Measurements from ENCODE around the gene SFMBT2.

Gene SFMBT2

GRCh38 chr10:7374795-7375194, 36.0 kb downstream of the SFMBT2 start:
- H3K4me1 Mint-ChIP-seq (ENCODE audit: low read depth), result peaks cover 15% of the 10 kb centered on the region

DNA sequence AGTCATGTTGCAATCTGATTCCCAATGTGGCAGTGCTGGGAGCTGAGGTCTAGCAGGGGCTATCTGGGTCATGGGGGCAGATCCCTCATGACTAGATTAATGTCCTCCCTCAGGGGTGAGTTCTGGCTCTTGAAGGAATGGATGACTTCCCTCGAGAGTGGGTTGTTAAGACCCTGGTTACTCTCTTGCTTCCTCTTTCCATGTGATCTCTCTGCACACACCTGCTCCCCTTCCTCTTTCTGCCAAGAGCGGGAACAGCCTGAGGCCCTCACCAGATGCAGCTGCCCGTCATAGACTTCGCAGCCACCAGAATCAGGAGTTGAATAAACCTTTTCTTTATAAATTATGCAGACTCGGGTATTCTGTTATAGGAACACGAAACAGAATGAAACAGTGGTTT, 37.8 kb downstream of the SFMBT2 start:
- Mint-ChIP-seq H3K36me3 (ENCODE audit: low read depth) (peaks cover 73% of the 10 kb centered on the region), H3K27me3 (no peaks in the 10 kb centered on the region), H3K9me3 (no peaks in the 10 kb centered on the region), H3K27ac (peak overlapping the region; percentile 41), H3K4me1 (ENCODE audit: low read depth) (peaks cover 3% of the 10 kb centered on the region), H3K4me3 (no peak overlapping the region)

More at GRCh38 chr10:7374795-7375194, 36.0 kb downstream of the SFMBT2 start:
- Mint-ChIP-seq H3K27me3 (no peaks in the 10 kb centered on the region), H3K9me3 (peaks cover 4% of the 10 kb centered on the region), H3K4me3 (no peak overlapping the region), H3K27ac (no peak overlapping the region), H3K36me3 (ENCODE audit: low read depth) (peaks cover 72% of the 10 kb centered on the region)

DNA sequence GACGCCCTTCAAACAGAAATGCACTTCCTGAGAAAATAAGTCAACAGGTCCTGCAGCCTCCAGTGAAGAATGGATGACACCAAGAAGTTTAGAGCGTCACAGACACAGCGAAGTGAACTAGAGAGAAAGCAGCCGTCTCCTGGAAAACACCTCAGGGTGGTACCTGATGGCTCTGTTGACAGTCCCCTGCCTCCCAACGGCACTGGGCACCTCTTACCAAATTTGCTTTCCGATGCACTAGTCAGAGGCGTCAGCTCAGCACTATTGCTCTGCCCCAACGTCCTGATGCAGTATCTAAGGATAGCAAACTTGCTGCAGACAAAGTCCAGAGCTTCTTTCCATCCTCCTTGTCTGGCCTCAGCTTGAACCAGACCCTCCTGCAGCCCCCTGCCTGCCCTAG, 38.3 kb downstream of the SFMBT2 start:
- no peak overlapping the region for H3K27ac Mint-ChIP-seq
- peaks cover 71% of the 10 kb centered on the region for H3K36me3 Mint-ChIP-seq (ENCODE audit: low read depth)
- no peaks in the 10 kb centered on the region for H3K9me3 Mint-ChIP-seq

GRCh38 chr10:7370511-7370910, 40.3 kb downstream of the SFMBT2 start:
- peaks cover 71% of the 10 kb centered on the region for H3K36me3 Mint-ChIP-seq (ENCODE audit: low read depth)
- H3K4me1 Mint-ChIP-seq (ENCODE audit: low read depth), result peaks cover 4% of the 10 kb centered on the region
- H3K4me3 Mint-ChIP-seq, result no peak overlapping the region
- H3K27ac Mint-ChIP-seq, result no peak overlapping the region
- no peaks in the 10 kb centered on the region for H3K9me3 Mint-ChIP-seq
- H3K27me3 Mint-ChIP-seq, result no peaks in the 10 kb centered on the region

More for the DNA sequence above, 38.3 kb downstream of the SFMBT2 start:
- H3K27me3 Mint-ChIP-seq, result no peaks in the 10 kb centered on the region
- peaks cover 3% of the 10 kb centered on the region for H3K4me1 Mint-ChIP-seq (ENCODE audit: low read depth)
- no peak overlapping the region for H3K4me3 Mint-ChIP-seq

DNA sequence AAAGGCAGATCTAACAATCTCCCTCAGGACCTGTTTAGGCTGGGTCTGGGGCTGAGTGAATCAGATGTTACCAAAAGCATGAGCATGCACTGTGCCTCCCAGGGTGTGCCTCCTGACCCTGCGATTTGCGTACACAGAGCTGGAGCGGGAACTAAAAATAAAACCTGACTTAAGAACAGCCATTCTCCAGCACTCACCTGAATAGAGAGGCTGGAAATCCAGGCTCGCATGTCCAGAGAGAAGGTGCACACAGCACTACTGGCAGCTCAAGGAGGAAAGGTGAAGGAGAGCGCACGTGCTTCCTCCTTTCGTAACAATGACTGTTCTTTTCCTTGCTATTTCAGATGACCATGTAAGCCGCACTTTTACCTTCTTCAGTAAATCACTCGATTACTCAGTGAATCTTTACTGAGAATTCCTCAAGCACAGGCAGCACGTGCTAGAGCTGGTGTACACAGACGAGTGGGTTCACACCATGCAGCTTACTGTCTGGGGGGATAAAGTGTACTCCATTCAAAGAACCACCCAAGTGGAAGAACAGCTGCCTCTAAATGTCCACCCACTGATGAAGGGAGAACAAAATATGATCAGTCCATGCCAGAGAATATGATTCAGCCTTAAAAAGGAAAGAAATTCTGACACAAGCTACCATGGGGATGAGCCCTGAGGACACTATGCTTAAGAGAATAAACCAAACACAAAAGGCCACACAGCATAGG, 45.6 kb downstream of the SFMBT2 start:
- H3K4me1 Mint-ChIP-seq (ENCODE audit: low read depth), result peaks cover 23% of the 10 kb centered on the region
- H3K36me3 Mint-ChIP-seq (ENCODE audit: low read depth), result peaks cover 84% of the 10 kb centered on the region
- no peak overlapping the region for H3K4me3 Mint-ChIP-seq
- peaks cover 11% of the 10 kb centered on the region for H3K9me3 Mint-ChIP-seq
- H3K27me3 Mint-ChIP-seq, result no peaks in the 10 kb centered on the region
- H3K27ac Mint-ChIP-seq, result peak overlapping the region; percentile 51

GRCh38 chr10:7364474-7364873, 46.4 kb downstream of the SFMBT2 start:
- Mint-ChIP-seq H3K36me3 (ENCODE audit: low read depth) (peaks cover 84% of the 10 kb centered on the region), H3K27me3 (no peaks in the 10 kb centered on the region), H3K4me1 (ENCODE audit: low read depth) (peaks cover 26% of the 10 kb centered on the region), H3K4me3 (no peak overlapping the region), H3K27ac (peak overlapping the region; percentile 51), H3K9me3 (peaks cover 11% of the 10 kb centered on the region)

DNA sequence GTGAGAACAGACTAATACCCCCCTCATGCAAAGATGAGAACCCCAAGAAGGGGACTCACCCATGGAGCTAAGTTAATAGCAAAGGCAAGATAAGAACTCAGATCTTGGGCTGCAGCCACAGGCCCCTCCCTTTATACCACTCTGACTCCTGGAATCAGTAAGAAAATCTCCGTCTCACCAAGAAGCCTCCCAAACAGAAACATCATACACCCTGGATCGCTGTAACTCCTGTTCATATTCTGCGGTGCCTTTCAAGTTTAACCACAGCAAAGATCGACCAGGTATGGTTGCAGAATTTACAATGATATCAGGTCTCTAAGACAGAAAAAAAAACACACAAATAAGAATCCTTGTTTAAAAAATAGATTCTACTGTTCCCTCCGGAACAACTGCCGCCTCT, 47.1 kb downstream of the SFMBT2 start:
- no peak overlapping the region for H3K4me3 Mint-ChIP-seq
- H3K9me3 Mint-ChIP-seq, result peaks cover 15% of the 10 kb centered on the region
- H3K36me3 Mint-ChIP-seq (ENCODE audit: low read depth), result peaks cover 88% of the 10 kb centered on the region
- H3K27me3 Mint-ChIP-seq, result no peaks in the 10 kb centered on the region
- H3K4me1 Mint-ChIP-seq (ENCODE audit: low read depth), result peaks cover 26% of the 10 kb centered on the region
- peak overlapping the region; percentile 70 for H3K27ac Mint-ChIP-seq

- no peak overlapping the region for H3K27ac Mint-ChIP-seq
- no peaks in the 10 kb centered on the region for H3K27me3 Mint-ChIP-seq
- peaks cover 26% of the 10 kb centered on the region for H3K4me1 Mint-ChIP-seq (ENCODE audit: low read depth)
- H3K4me3 Mint-ChIP-seq, result no peak overlapping the region
- peaks cover 18% of the 10 kb centered on the region for H3K9me3 Mint-ChIP-seq
- peaks cover 88% of the 10 kb centered on the region for H3K36me3 Mint-ChIP-seq (ENCODE audit: low read depth)
Observed at GRCh38 chr10:7362471-7362870, 48.4 kb downstream of the SFMBT2 start.

DNA sequence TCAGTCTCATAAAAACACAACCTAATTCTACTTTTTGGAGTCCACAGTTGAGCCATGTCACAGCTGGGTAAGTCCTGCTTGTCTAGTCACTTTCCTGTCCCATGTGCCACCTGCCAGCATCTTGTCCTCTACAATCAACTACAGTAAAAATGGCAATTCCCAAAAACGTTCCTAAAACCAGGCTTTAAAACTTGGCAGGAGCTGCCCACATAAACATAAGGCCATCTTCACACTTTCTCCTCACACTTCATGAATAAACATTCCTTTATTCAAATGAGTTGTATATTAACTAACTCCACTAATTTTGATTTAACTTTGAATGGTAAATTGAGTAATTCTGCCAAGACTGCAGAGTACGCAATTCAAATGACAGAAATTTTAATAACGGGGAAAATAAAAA, 49.5 kb downstream of the SFMBT2 start:
- Mint-ChIP-seq H3K4me1 (ENCODE audit: low read depth) (peaks cover 32% of the 10 kb centered on the region), H3K36me3 (ENCODE audit: low read depth) (peaks cover 90% of the 10 kb centered on the region), H3K27me3 (no peaks in the 10 kb centered on the region), H3K4me3 (no peak overlapping the region), H3K9me3 (peaks cover 18% of the 10 kb centered on the region), H3K27ac (no peak overlapping the region)

DNA sequence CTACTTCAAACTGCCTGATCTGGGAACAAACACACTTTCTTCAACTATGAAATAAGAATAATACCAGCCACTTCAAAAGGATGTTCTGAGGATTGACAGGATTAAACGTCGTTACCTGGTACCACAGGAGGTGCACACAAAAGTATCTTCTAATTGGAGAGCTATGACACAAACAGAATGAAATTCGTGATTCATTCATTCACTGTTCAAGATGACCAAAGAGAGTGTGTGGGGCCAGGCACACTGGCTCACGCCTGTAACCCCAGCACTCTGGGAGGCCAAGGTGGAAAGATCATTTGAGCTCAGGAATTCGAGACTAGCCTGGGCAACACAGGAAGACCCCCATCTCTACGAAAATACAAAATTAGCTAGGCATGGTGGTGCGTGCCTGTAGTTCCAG, 50.9 kb downstream of the SFMBT2 start:
- H3K27ac Mint-ChIP-seq, result no peak overlapping the region
- H3K4me3 Mint-ChIP-seq, result no peak overlapping the region
- peaks cover 85% of the 10 kb centered on the region for H3K36me3 Mint-ChIP-seq (ENCODE audit: low read depth)
- H3K27me3 Mint-ChIP-seq, result no peaks in the 10 kb centered on the region
- peaks cover 18% of the 10 kb centered on the region for H3K9me3 Mint-ChIP-seq
- H3K4me1 Mint-ChIP-seq (ENCODE audit: low read depth), result peaks cover 28% of the 10 kb centered on the region

GRCh38 chr10:7359356-7359755, 51.5 kb downstream of the SFMBT2 start:
- H3K4me3 Mint-ChIP-seq, result no peak overlapping the region
- no peaks in the 10 kb centered on the region for H3K27me3 Mint-ChIP-seq
- peaks cover 18% of the 10 kb centered on the region for H3K9me3 Mint-ChIP-seq
- peaks cover 81% of the 10 kb centered on the region for H3K36me3 Mint-ChIP-seq (ENCODE audit: low read depth)
- H3K27ac Mint-ChIP-seq, result no peak overlapping the region
- H3K4me1 Mint-ChIP-seq (ENCODE audit: low read depth), result peaks cover 28% of the 10 kb centered on the region

GRCh38 chr10:7357193-7357592, 53.6 kb downstream of the SFMBT2 start:
- peaks cover 32% of the 10 kb centered on the region for H3K4me1 Mint-ChIP-seq (ENCODE audit: low read depth)
- no peak overlapping the region for H3K4me3 Mint-ChIP-seq
- no peak overlapping the region for H3K27ac Mint-ChIP-seq
- peaks cover 6% of the 10 kb centered on the region for H3K9me3 Mint-ChIP-seq
- H3K27me3 Mint-ChIP-seq, result no peaks in the 10 kb centered on the region
- H3K36me3 Mint-ChIP-seq (ENCODE audit: low read depth), result peaks cover 75% of the 10 kb centered on the region

DNA sequence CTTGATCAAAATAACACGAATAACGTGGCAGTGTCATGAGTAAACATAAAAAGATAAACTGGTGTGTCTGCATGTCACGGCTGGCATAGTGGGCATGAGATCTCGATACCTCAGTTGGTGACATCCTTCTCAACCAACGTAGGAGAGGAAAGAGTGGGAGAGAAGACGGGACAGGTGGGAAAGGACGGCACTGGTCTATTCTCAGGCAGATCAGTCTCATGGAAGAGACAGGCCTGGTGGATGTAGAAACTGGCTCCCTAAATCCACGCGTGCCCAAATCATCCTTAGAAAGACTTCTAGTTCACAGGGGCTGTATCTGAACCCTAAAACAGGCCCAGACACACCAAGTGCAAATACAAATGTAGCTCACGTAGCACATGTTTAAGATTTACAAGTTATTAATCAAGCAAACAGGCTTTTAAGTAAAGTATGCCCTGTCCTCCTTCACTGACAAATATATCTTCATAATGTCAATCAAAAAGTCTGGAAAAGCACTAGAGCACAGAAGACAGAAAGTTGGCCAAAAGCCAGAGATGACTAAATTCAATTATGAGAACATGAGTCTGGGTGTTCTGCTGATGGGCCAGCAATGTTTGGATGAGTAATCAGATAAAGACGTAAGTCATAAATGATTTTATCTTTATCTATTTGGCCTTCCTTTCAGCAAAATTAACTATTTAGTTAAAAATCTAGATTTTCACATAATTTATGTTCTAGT, 56.3 kb downstream of the SFMBT2 start:
- no peaks in the 10 kb centered on the region for H3K27me3 Mint-ChIP-seq
- peaks cover 29% of the 10 kb centered on the region for H3K4me1 Mint-ChIP-seq (ENCODE audit: low read depth)
- no peak overlapping the region for H3K27ac Mint-ChIP-seq
- H3K36me3 Mint-ChIP-seq (ENCODE audit: low read depth), result peaks cover 64% of the 10 kb centered on the region
- peaks cover 6% of the 10 kb centered on the region for H3K9me3 Mint-ChIP-seq
- no peak overlapping the region for H3K4me3 Mint-ChIP-seq

DNA sequence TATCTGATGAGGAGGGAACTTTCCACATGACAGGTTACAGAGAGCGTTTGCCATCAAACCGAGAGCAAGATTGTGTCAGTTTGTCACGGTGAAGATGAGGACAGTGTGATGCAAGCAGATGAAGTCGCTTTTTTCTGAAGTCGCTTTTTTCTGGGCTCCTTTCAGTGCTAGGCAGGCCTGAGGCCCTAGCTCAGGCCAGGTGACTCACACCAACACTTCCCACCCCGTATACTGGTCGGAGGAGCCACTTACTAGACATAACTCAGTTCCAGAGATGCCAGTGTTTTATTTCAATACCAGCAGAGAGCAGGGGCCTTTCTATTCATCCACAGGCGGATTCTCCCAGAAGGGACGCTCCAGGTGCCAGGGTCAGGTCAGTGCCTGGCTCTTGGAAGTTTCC, 58.9 kb downstream of the SFMBT2 start:
- Mint-ChIP-seq H3K4me1 (ENCODE audit: low read depth) (peaks cover 28% of the 10 kb centered on the region), H3K9me3 (no peaks in the 10 kb centered on the region), H3K4me3 (no peak overlapping the region), H3K27me3 (no peaks in the 10 kb centered on the region), H3K27ac (no peak overlapping the region), H3K36me3 (ENCODE audit: low read depth) (peaks cover 56% of the 10 kb centered on the region)

DNA sequence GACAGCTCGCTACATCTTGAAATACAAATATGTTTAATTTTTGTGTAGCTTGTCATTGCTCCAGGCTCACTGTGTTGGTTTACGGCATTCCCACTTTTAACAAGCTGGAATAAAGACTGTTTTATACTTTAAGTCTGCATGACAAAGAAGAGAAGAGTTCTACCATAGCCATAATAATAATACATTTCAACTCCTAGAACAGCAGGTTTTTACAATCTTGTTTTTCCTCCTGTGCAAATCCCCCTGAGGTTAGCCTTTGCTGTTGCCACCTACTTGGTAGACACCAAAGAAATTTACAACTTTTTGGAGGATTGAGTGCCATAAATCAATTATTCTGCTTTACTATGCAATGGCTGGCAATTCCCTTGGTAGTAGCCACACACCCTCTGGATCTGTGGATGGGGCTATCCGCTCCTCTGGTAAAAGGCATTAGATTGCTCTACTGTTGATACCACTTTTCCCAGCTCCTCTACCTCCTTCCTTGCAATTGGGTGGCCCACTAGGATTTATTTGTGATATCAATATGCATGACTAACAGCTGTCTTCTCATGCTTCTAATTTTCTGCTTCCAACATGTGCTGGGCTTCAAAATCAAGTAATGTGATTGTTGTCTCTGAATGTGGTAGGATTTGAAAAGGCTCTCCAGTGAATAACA, 60.2 kb downstream of the SFMBT2 start:
- Mint-ChIP-seq H3K4me1 (ENCODE audit: low read depth) (peaks cover 30% of the 10 kb centered on the region), H3K27me3 (no peaks in the 10 kb centered on the region), H3K27ac (no peak overlapping the region), H3K4me3 (no peak overlapping the region), H3K9me3 (no peaks in the 10 kb centered on the region), H3K36me3 (ENCODE audit: low read depth) (peaks cover 56% of the 10 kb centered on the region)
